Thyroid gland (tissue), 4 donors: Measurements from ENCODE around the gene TH. TPM values are rescaled to one million over a fixed set of nuclear protein-coding genes. Genes with fewer than 3 reads are reported as not detected.

ENCODE experiments used
- DNase-seq, 2 donors: peaks; one replicate each; pipeline ENCODE4 v3.0.0-alpha.2; 2019
- H3K27ac ChIP-seq, 3 donors: fragments of 200-600 bp; sonication (generic); 1 replicate in 2 of 3; 2 replicates in 1 of 3; pipeline ENCODE4 v1.5.1; 2016 to 2019; ENCODE audit warnings: mild to moderate bottlenecking in 1 of 3, moderate library complexity in 1 of 3
- H3K27me3 ChIP-seq: fragments of 200-600 bp; sonication (generic); one replicate; pipeline ENCODE4 v1.5.1; 2019
- H3K36me3 ChIP-seq, 2 donors: fragments of 200-600 bp; sonication (generic); one replicate each; pipeline ENCODE4 v1.5.1; 2016 to 2019
- H3K4me1 ChIP-seq, 2 donors: fragments of 200-600 bp; sonication (generic); one replicate each; pipeline ENCODE4 v1.5.1; 2017 to 2019
- H3K4me3 ChIP-seq, 3 donors: fragments of 200-600 bp; sonication (generic); replicated peaks in 1 of 3; 1 replicate in 2 of 3; 2 replicates in 1 of 3; pipeline ENCODE4 v1.5.1; 2016; ENCODE audit warnings: mild to moderate bottlenecking in 1 of 3
- H3K9me3 ChIP-seq: fragments of 200-600 bp; sonication (generic); one replicate; pipeline ENCODE4 v1.5.1; 2017
- POLR2A ChIP-seq, 2 donors: fragments of 450-650 bp; IDR thresholded peaks; one replicate each; pipeline ENCODE4 v1.6.1; 2017; ENCODE audit warnings: antibody characterized with exemption in 2 of 2, mild to moderate bottlenecking in 2 of 2, moderate library complexity in 1 of 2
- WGBS, 2 donors: methylation state at CpG; one replicate each; pipeline ENCODE4 v1.1.5; 2017; 5-methylcytosine and 5-hydroxymethylcytosine counted together
- intact Hi-C: fragments of 100-400 bp; cut with DNase I; formaldehyde crosslinking; loops from one replicate; pipeline ENCODE4 v1.15.1; 2023
- total RNA-seq, 4 donors: library from RNA; depleted of rRNA; stranded (reverse); fragments of >200 nt; gene quantifications; one replicate each; pipeline ENCODE4 v1.2.3, GENCODE V29; 2016
- TF ChIP-seq, protein P1 (sequence below), 6 experiments: fragments of 200-600 bp in 3 of 6; fragments of 450-650 bp in 3 of 6; sonication (generic) in 3 of 6; IDR thresholded peaks; one replicate each; pipeline ENCODE4 v1.5.1; 2016 to 2019; ENCODE audit warnings: antibody characterized with exemption in 6 of 6, mild to moderate bottlenecking in 2 of 6, inconsistent platforms in 1 of 6, moderate library complexity in 1 of 6

The TH gene
- total RNA-seq, 4 donors from 2014 or later, result not detected

DNA sequence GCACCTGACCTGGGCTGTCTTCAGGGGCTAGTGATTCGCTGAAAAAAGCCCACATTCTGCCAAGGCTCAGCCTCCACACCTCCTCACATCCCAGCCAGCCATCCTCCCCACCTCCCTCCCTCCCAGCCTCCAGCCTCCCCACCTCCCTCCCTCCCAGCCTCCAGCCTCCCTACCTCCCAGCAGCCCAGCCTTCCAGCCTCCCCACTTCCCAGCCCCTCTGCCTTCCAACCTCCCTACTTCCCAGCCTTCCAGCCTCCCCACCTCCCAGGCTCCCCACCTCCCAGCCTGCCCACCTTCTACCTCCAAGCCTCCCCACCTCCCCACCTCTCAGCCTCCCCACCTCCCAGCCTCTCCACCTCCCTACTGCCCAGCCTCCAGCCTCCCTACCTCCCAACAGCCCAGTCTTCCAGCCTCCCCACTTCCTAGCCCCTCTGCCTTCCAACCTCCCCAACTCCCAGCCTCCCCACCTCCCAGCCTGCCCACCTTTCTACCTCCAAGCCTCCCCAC lies 33.7 kb upstream of the TH start:
- TF ChIP-seq, protein P1, sequence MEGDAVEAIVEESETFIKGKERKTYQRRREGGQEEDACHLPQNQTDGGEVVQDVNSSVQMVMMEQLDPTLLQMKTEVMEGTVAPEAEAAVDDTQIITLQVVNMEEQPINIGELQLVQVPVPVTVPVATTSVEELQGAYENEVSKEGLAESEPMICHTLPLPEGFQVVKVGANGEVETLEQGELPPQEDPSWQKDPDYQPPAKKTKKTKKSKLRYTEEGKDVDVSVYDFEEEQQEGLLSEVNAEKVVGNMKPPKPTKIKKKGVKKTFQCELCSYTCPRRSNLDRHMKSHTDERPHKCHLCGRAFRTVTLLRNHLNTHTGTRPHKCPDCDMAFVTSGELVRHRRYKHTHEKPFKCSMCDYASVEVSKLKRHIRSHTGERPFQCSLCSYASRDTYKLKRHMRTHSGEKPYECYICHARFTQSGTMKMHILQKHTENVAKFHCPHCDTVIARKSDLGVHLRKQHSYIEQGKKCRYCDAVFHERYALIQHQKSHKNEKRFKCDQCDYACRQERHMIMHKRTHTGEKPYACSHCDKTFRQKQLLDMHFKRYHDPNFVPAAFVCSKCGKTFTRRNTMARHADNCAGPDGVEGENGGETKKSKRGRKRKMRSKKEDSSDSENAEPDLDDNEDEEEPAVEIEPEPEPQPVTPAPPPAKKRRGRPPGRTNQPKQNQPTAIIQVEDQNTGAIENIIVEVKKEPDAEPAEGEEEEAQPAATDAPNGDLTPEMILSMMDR (IDR thresholded peaks at IDR 0.05), result no peak
- TF ChIP-seq POLR2A (IDR thresholded peaks at IDR 0.05), result no peak
- H3K36me3 ChIP-seq, result no peaks in the 10 kb centered on the region
- no peak overlapping the region for H3K27ac ChIP-seq
- H3K9me3 ChIP-seq, result no peaks in the 10 kb centered on the region
- no peak for DNase-seq
- H3K4me1 ChIP-seq, result peaks cover 18 to 36% of the 10 kb centered on the region in 2 donors
- no peak overlapping the region for H3K4me3 ChIP-seq
- WGBS, 2 donors, result 70 to 90% methylated on average over 1 of the region's 1 CpG
- no peaks in the 10 kb centered on the region for H3K27me3 ChIP-seq
- intact Hi-C loops, result loop anchor here (10.0 kb wide), 1 partner anchor 320 kb away; no protein-coding TSS in a partner anchor

DNA sequence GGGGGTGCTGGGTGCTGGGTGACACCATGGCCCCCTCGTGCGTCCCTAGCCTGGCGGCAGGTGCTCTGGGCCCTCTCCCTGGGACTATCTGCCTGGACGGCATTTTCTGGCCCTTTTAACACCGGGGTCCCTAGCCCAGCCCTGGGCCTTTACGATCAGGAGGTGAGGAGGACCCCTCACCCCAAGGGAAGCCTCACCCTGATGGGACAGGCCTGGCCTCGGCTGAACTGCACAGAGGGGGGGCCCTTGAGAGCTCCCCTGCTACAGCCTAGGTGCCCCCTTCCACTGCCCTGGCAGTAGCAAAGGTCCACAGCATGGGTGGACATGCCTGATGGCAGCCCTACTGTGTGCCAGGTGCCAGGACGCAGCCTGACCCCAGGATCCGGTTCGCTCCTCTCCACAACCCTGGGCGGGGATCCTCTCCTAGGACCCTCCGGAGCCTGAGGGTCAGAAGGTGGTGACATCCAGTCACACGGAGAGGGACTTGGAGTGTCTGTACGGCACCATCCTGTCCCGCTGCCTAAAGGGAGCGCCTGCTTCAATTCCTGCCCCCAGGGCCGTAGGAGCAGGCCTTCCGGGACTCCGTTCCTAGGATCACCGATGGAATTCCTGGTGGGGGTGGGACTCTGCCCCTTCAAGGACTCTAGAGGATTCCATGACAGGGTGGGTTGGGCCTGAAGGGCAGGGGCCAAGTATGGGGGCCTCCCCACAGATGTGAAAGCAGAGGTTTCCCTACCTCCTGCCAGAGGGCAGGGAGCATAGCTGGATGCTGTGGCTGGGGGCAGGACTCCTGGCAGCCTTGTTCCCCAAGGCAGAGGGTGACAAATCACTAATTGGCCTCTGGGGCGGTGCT lies 33.0 kb upstream of the TH start:
- WGBS, 2 donors, result 71 to 85% methylated on average over 8 to 14 of the region's 21 CpGs
- no peak for DNase-seq

DNA sequence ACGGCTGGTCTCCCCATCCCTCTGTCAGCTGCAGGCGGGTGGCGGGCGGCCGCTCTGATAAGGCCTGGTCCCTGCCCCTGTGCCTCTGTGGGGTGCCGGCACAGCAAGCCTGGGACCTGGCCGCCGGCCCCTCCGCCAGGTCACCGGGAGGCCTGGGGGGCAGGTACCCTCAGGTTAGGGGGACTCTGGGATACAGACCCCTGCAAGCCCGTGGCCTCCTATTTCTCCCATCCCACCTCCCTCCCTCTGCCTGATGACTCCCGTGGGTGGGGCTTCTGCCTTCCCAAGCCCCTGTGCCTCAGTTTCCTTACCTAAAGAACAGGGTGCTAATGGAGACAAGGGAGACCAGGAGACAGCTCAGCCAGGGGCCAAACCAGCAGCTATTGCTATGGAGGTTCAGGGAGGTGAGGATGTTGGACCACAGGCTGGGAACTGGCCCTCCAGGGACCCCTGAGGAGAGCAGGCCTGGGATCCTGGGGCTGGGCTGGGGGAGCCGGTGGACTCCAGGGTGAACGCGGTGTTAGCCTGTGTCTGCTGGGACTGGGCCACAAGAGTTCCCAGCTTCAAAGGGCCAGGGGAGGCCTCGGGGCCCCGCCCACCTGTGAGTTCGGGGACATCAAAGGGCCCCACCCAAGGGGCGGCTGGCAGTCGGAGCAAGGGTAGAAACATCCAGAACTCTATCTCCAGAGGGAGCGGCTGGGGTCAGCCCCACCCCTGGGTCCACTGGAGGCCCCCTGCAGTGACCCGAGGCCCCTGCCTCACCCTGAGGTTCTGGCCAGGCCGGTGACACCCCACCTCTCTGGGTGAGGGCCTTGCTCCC lies 32.0 kb upstream of the TH start:
- 81 to 92% methylated on average over 12 to 15 of the region's 23 CpGs for WGBS, 2 donors
- peaks cover 15 to 30% of the 10 kb centered on the region in 2 donors for H3K4me1 ChIP-seq
- no peaks in the 10 kb centered on the region for H3K27me3 ChIP-seq
- no peak overlapping the region for H3K4me3 ChIP-seq
- H3K27ac ChIP-seq, result no peak overlapping the region
- no peaks in the 10 kb centered on the region for H3K36me3 ChIP-seq
- intact Hi-C loops, result loop anchor here (10.0 kb wide), 1 partner anchor 321 kb away; no protein-coding TSS in a partner anchor
- H3K9me3 ChIP-seq, result no peaks in the 10 kb centered on the region
- no peak for DNase-seq
- no peak for TF ChIP-seq POLR2A (IDR thresholded peaks at IDR 0.05)
- TF ChIP-seq, protein P1 (IDR thresholded peaks at IDR 0.05), result no peak

More for the DNA sequence above, 33.0 kb upstream of the TH start:
- Histone ChIP-seq H3K27me3 (no peaks in the 10 kb centered on the region), H3K27ac (no peak overlapping the region), H3K9me3 (no peaks in the 10 kb centered on the region), H3K4me1 (peaks cover 18 to 36% of the 10 kb centered on the region in 2 donors), H3K36me3 (no peaks in the 10 kb centered on the region), H3K4me3 (no peak overlapping the region)
- TF ChIP-seq POLR2A (IDR thresholded peaks at IDR 0.05), result no peak
- TF ChIP-seq, protein P1 (IDR thresholded peaks at IDR 0.05), result no peak
- intact Hi-C loops, result loop anchor here (10.0 kb wide), 1 partner anchor 320 kb away; no protein-coding TSS in a partner anchor

DNA sequence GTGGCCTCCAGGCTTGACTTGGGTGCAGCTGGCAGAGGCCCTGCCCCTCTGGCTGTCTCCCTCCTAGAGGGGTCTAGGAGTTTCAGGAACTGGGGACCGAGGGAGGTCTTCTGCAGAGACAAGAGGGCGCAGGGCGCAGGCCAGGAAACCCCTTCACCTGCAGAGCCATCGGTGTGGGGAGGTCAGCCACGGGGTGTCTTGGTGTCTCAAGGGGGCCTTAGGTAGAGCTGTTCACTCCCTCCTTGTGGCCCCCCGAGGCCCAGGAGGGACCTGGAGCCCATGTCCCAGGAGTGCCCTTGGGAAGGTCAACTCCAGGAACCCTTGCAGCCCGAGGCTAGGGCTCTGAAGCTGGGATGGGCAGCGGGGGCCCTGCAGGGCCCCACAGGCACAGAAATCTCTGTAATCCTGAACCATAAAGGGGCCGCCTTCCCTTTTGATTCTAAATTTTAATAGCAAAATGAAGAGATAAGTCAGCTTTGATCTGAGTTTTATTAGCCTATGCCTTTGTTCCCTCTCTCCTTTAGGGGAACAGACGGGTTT lies 31.4 kb upstream of the TH start:
- no peak overlapping the region for H3K4me3 ChIP-seq
- peaks cover 8 to 23% of the 10 kb centered on the region in 2 donors for H3K4me1 ChIP-seq
- WGBS, 2 donors, result 86 to 94% methylated on average over 8 of the region's 10 CpGs
- no peaks in the 10 kb centered on the region for H3K27me3 ChIP-seq
- H3K27ac ChIP-seq, result peak overlapping the region; percentile 67 to 73 (median 71)
- H3K9me3 ChIP-seq, result no peaks in the 10 kb centered on the region
- intact Hi-C loops, result loop anchor here (10.0 kb wide), 1 partner anchor 322 kb away; no protein-coding TSS in a partner anchor
- no peak for TF ChIP-seq POLR2A (IDR thresholded peaks at IDR 0.05)
- TF ChIP-seq, protein P1 (IDR thresholded peaks at IDR 0.05), result no peak
- DNase-seq, result no peak
- H3K36me3 ChIP-seq, result no peaks in the 10 kb centered on the region
